Activated CD4-positive, CD25-positive, alpha-beta regulatory T cell treated with anti-CD3 and anti-CD28 coated beads, Interleukin-2, amount 50 U/mL, for 16 hours (primary cell): ENCODE results near the gene RPS21.

Source experiments
- DNase-seq: peaks from one replicate; pipeline ENCODE4 v3.0.0-alpha.2; 2020; ENCODE audit warnings: low read depth, low spot score

The RPS21 gene

GRCh38 chr20:62410746-62411478 lies 24.0 kb downstream of the RPS21 start:
- no peak for DNase-seq

GRCh38 chr20:62411479-62412193 lies 24.7 kb downstream of the RPS21 start:
- DNase-seq, result no peak

- DNase-seq, result no peak
Observed at GRCh38 chr20:62412194-62413024, 25.5 kb downstream of the RPS21 start.

- no peak for DNase-seq
Observed at GRCh38 chr20:62413025-62413570, 26.2 kb downstream of the RPS21 start.

- no peak for DNase-seq
Observed at GRCh38 chr20:62413896-62414481, 27.1 kb downstream of the RPS21 start.

- DNase-seq, result no peak
Observed at GRCh38 chr20:62415354-62416111, 28.6 kb downstream of the RPS21 start.

GRCh38 chr20:62416651-62417637 lies 30.0 kb downstream of the RPS21 start:
- no peak for DNase-seq

- no peak for DNase-seq
Observed at GRCh38 chr20:62417981-62418708, 31.2 kb downstream of the RPS21 start.

GRCh38 chr20:62418709-62419487 lies 32.0 kb downstream of the RPS21 start:
- no peak for DNase-seq

- DNase-seq, result no peak
Observed at GRCh38 chr20:62419759-62420158, 32.9 kb downstream of the RPS21 start.

- DNase-seq, result no peak
Observed at GRCh38 chr20:62420846-62421715, 34.2 kb downstream of the RPS21 start.

- DNase-seq, result no peak
Observed at GRCh38 chr20:62421716-62421990, 34.8 kb downstream of the RPS21 start.

- no peak for DNase-seq
Observed at GRCh38 chr20:62422636-62423325, 35.9 kb downstream of the RPS21 start.

GRCh38 chr20:62423326-62423706 lies 36.4 kb downstream of the RPS21 start:
- no peak for DNase-seq

- no peak for DNase-seq
Observed at GRCh38 chr20:62424249-62425107, 37.6 kb downstream of the RPS21 start.
